ENCODE results near the gene SLC5A10.
A peak's percentile ranks its signal among the peaks of the same experiment; 100 is the strongest.

SLC5A10 gene

GRCh38 chr17:18987230-18987610 lies 35.3 kb downstream of the SLC5A10 start:
- DNase-seq = peak; percentile 17

- DNase-seq = no peak
These were observed 36.0 kb downstream of the SLC5A10 start for GRCh38 chr17:18987862-18988545.

GRCh38 chr17:18988546-18989173 lies 36.7 kb downstream of the SLC5A10 start:
- DNase-seq = no peak

GRCh38 chr17:18990331-18990730 lies 38.4 kb downstream of the SLC5A10 start:
- no peak for DNase-seq

- no peak for DNase-seq
These were observed 39.8 kb downstream of the SLC5A10 start for GRCh38 chr17:18991531-18992315.

GRCh38 chr17:18992454-18993130 lies 40.6 kb downstream of the SLC5A10 start:
- peak; percentile 88 for DNase-seq

GRCh38 chr17:18993905-18994526 lies 42.1 kb downstream of the SLC5A10 start:
- DNase-seq = no peak

- no peak for DNase-seq
These were observed 42.7 kb downstream of the SLC5A10 start for GRCh38 chr17:18994631-18995030.

- no peak for DNase-seq
These were observed 43.3 kb downstream of the SLC5A10 start for GRCh38 chr17:18995220-18995619.

GRCh38 chr17:18996458-18996857 lies 44.5 kb downstream of the SLC5A10 start:
- DNase-seq = no peak

- no peak for DNase-seq
These were observed 45.8 kb downstream of the SLC5A10 start for GRCh38 chr17:18997650-18998196.

- DNase-seq = no peak
These were observed 47.4 kb downstream of the SLC5A10 start for GRCh38 chr17:18999394-18999793.

- DNase-seq = no peak
These were observed 47.9 kb downstream of the SLC5A10 start for GRCh38 chr17:18999911-19000310.

GRCh38 chr17:19000531-19001325 lies 48.8 kb downstream of the SLC5A10 start:
- no peak for DNase-seq

- DNase-seq = no peak
These were observed 50.1 kb downstream of the SLC5A10 start for GRCh38 chr17:19001907-19002590.

GRCh38 chr17:19002805-19003542 lies 51.0 kb downstream of the SLC5A10 start:
- no peak for DNase-seq

- peak; percentile 68 for DNase-seq
These were observed 51.8 kb downstream of the SLC5A10 start for GRCh38 chr17:19003543-19004420.

- peak; percentile 54 for DNase-seq
These were observed 52.6 kb downstream of the SLC5A10 start, which contains the start of gene FAM83G for GRCh38 chr17:19004421-19005136. FAM83G (minus strand) TSS chr17:19004764; CDS start chr17:19004041, 723 bp downstream.
